Upper lobe of left lung (tissue), 4 donors: Measurements from ENCODE around the gene CALML6.

Experiments
- CTCF ChIP-seq, 6 experiments: fragments of 450-650 bp in 4 of 6; fragments of 200-600 bp in 2 of 6; sonication (generic) in 2 of 6; IDR thresholded peaks; one replicate each; pipeline ENCODE4 v1.5.1; 2016 to 2019; ENCODE audit warnings: antibody characterized with exemption in 6 of 6
- EP300 ChIP-seq, 4 donors: sonication (generic); formaldehyde crosslinking; IDR thresholded peaks; one replicate each; pipeline ENCODE4 v1.5.1; 2017; ENCODE audit warnings: antibody characterized with exemption in 4 of 4, control low read depth in 2 of 4
- POLR2A ChIP-seq, 4 donors: fragments of 450-650 bp; IDR thresholded peaks; one replicate each; pipeline ENCODE4 v1.5.1; 2016 to 2017; ENCODE audit warnings: antibody characterized with exemption in 4 of 4, mild to moderate bottlenecking in 2 of 4
- POLR2AphosphoS5 ChIP-seq, 2 donors: sonication (generic); formaldehyde crosslinking; IDR thresholded peaks; one replicate each; pipeline ENCODE4 v1.5.1; 2017; ENCODE audit warnings: antibody characterized with exemption in 2 of 2

GRCh38 chr1:1867164-1867563 is 47.9 kb upstream of the CALML6 start:
- TF ChIP-seq CTCF (IDR thresholded peaks at IDR 0.05) (no peak), EP300 (IDR thresholded peaks at IDR 0.05) (no peak), POLR2AphosphoS5 (IDR thresholded peaks at IDR 0.05) (no peak), POLR2A (IDR thresholded peaks at IDR 0.05) (no peak)
